Measurements from ENCODE around the gene ZNF804B.

Gene ZNF804B

GRCh38 chr7:88826222-88826621, 66.7 kb downstream of the ZNF804B start:
- H3K27ac ChIP-seq (ENCODE audit: low read length), result no peak overlapping the region

GRCh38 chr7:88835147-88835728, 75.7 kb downstream of the ZNF804B start:
- no peaks in the 10 kb centered on the region for H3K79me2 ChIP-seq (ENCODE audit: low read length)
- no peaks in the 10 kb centered on the region for H4K20me1 ChIP-seq (ENCODE audit: insufficient read depth, low read length)
- H3K4me3 ChIP-seq (ENCODE audit: low read length), result no peak overlapping the region
- H3K4me1 ChIP-seq (ENCODE audit: low read length), result no peaks in the 10 kb centered on the region
- no peak overlapping the region for H2AFZ ChIP-seq (ENCODE audit: low read depth, low read length)
- H3K9ac ChIP-seq (ENCODE audit: low read length), result no peak overlapping the region
- no peak overlapping the region for H3K4me2 ChIP-seq (ENCODE audit: low read length)
- TF ChIP-seq EZH2phosphoT487 (IDR thresholded peaks at IDR 0.05; ENCODE audit: low read depth), result no peak
- peak; percentile 64 for TF ChIP-seq CTCF (IDR thresholded peaks at IDR 0.05; ENCODE audit: low read depth, low read length)
- H3K27me3 ChIP-seq (ENCODE audit: low read depth, low read length), result no peaks in the 10 kb centered on the region
- no peaks in the 10 kb centered on the region for H3K36me3 ChIP-seq (replicated peaks; ENCODE audit: low read depth, low read length)
- no peaks in the 10 kb centered on the region for H3K9me3 ChIP-seq (ENCODE audit: insufficient read depth, low read length)
- H3K27ac ChIP-seq (ENCODE audit: low read length), result no peak overlapping the region

More at GRCh38 chr7:88826222-88826621, 66.7 kb downstream of the ZNF804B start:
- H2AFZ ChIP-seq (ENCODE audit: low read depth, low read length), result no peak overlapping the region
- H3K4me3 ChIP-seq (ENCODE audit: low read length), result no peak overlapping the region
- TF ChIP-seq CTCF (IDR thresholded peaks at IDR 0.05; ENCODE audit: low read depth, low read length) (no peak), EZH2phosphoT487 (IDR thresholded peaks at IDR 0.05; ENCODE audit: low read depth) (no peak)
- H3K79me2 ChIP-seq (ENCODE audit: low read length), result no peaks in the 10 kb centered on the region
- no peak overlapping the region for H3K9ac ChIP-seq (ENCODE audit: low read length)
- no peaks in the 10 kb centered on the region for H3K9me3 ChIP-seq (ENCODE audit: insufficient read depth, low read length)
- no peaks in the 10 kb centered on the region for H3K36me3 ChIP-seq (replicated peaks; ENCODE audit: low read depth, low read length)
- H3K4me1 ChIP-seq (ENCODE audit: low read length), result no peaks in the 10 kb centered on the region
- H4K20me1 ChIP-seq (ENCODE audit: insufficient read depth, low read length), result no peaks in the 10 kb centered on the region
- no peaks in the 10 kb centered on the region for H3K27me3 ChIP-seq (ENCODE audit: low read depth, low read length)
- no peak overlapping the region for H3K4me2 ChIP-seq (ENCODE audit: low read length)

GRCh38 chr7:88842201-88842600, 82.7 kb downstream of the ZNF804B start:
- Histone ChIP-seq H3K9ac (ENCODE audit: low read length) (no peak overlapping the region), H3K4me1 (ENCODE audit: low read length) (no peaks in the 10 kb centered on the region), H4K20me1 (ENCODE audit: insufficient read depth, low read length) (no peaks in the 10 kb centered on the region), H3K4me2 (ENCODE audit: low read length) (no peak overlapping the region), H3K9me3 (ENCODE audit: insufficient read depth, low read length) (no peaks in the 10 kb centered on the region), H3K36me3 (replicated peaks; ENCODE audit: low read depth, low read length) (no peaks in the 10 kb centered on the region), H3K4me3 (ENCODE audit: low read length) (no peak overlapping the region), H3K27ac (ENCODE audit: low read length) (no peak overlapping the region), H2AFZ (ENCODE audit: low read depth, low read length) (no peak overlapping the region), H3K79me2 (ENCODE audit: low read length) (no peaks in the 10 kb centered on the region), H3K27me3 (ENCODE audit: low read depth, low read length) (no peaks in the 10 kb centered on the region)
- TF ChIP-seq EZH2phosphoT487 (IDR thresholded peaks at IDR 0.05; ENCODE audit: low read depth) (no peak), CTCF (IDR thresholded peaks at IDR 0.05; ENCODE audit: low read depth, low read length) (no peak)

- Histone ChIP-seq H3K36me3 (replicated peaks; ENCODE audit: low read depth, low read length) (no peaks in the 10 kb centered on the region), H3K9me3 (ENCODE audit: insufficient read depth, low read length) (no peaks in the 10 kb centered on the region), H4K20me1 (ENCODE audit: insufficient read depth, low read length) (no peaks in the 10 kb centered on the region), H3K9ac (ENCODE audit: low read length) (no peak overlapping the region), H3K4me2 (ENCODE audit: low read length) (no peak overlapping the region), H3K27me3 (ENCODE audit: low read depth, low read length) (no peaks in the 10 kb centered on the region), H3K4me1 (ENCODE audit: low read length) (no peaks in the 10 kb centered on the region), H3K4me3 (ENCODE audit: low read length) (no peak overlapping the region), H3K79me2 (ENCODE audit: low read length) (no peaks in the 10 kb centered on the region), H3K27ac (ENCODE audit: low read length) (no peak overlapping the region), H2AFZ (ENCODE audit: low read depth, low read length) (no peak overlapping the region)
- no peak for TF ChIP-seq EZH2phosphoT487 (IDR thresholded peaks at IDR 0.05; ENCODE audit: low read depth)
- no peak for TF ChIP-seq CTCF (IDR thresholded peaks at IDR 0.05; ENCODE audit: low read depth, low read length)
Observed at GRCh38 chr7:88845091-88845490, 85.6 kb downstream of the ZNF804B start.

Measured in OCI-LY3 (cell line).